Ramos (cell line): Measurements from ENCODE around the gene TEX26.

Experiments used
- in situ Hi-C: fragments of 300-500 bp; cut with MboI; formaldehyde crosslinking; loops from one replicate; pipeline ENCODE4 v1.14.3; 2022; ENCODE audit warnings: low sequenced_read_pairs; ENCODE audit not compliant: unreplicated experiment

The TEX26 gene

GRCh38 chr13:30932481-30933353 is at the start of gene TEX26:
TSS of gene TEX26 (plus strand) at chr13:30932656. CDS start at chr13:30932716, 60 bp downstream.
- in situ Hi-C loops = no loop called here

GRCh38 chr13:30882996-30883766 is 49.3 kb upstream of the TEX26 start:
- in situ Hi-C loops = no loop called here

DNA sequence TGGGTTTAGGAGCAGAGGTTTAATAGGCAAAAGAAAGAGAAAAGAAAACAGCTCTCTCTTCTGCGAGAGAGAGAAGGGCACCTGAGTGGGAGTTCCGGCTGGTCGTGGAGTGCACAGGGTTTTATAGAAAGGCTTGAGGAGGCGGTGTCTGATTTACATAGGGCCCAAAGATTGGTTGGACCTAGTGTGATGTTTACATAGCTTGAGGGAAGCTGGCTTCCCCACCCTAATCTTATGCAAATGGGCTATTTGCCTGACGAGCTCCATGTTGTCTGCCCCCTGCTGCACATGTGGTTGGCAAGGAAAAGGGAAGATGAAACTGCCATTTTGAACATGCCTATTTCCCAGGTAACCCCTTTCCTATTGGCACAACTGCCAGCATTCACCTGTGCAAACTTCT is 47.9 kb upstream of the TEX26 start:
- in situ Hi-C loops = no loop called here

- in situ Hi-C loops = no loop called here
Measured at GRCh38 chr13:30889196-30889690, 43.2 kb upstream of the TEX26 start.

DNA sequence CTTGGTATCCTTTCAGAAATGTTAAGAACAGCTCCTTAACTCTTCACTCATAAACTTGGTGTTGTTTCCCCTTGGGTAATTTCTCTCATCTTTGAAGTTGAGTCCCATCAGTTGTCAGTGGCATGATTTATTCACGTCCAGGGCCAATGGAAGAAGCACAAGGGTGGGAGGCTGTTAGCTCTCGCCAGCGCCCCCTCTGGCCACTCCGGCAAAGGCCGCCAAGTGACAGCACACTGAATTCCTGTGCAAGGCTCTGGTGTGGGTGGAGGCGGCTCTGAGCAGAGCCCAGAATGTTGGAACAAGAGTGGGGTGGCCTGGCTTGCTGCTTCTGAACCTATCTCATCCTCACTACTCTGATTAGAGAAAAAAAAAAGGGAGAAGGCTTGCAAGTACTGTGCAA is 39.5 kb upstream of the TEX26 start:
- in situ Hi-C loops = no loop called here

GRCh38 chr13:30895773-30896172 is 36.7 kb upstream of the TEX26 start:
- in situ Hi-C loops = no loop called here

- in situ Hi-C loops = no loop called here
Measured at GRCh38 chr13:30898070-30898469, 34.4 kb upstream of the TEX26 start.

- in situ Hi-C loops = no loop called here
Measured at GRCh38 chr13:30898678-30899241, 33.7 kb upstream of the TEX26 start.

GRCh38 chr13:30900436-30900835 is 32.0 kb upstream of the TEX26 start:
- in situ Hi-C loops = no loop called here

GRCh38 chr13:30900952-30901749 is 31.3 kb upstream of the TEX26 start:
- in situ Hi-C loops = no loop called here

- in situ Hi-C loops = no loop called here
Measured at GRCh38 chr13:30904043-30904442, 28.4 kb upstream of the TEX26 start.

- in situ Hi-C loops = no loop called here
Measured at GRCh38 chr13:30905932-30906383, 26.5 kb upstream of the TEX26 start, which contains the start of gene MEDAG. TSS of gene MEDAG (plus strand) at chr13:30906271. CDS start at chr13:30906516, 245 bp downstream.

GRCh38 chr13:30906411-30907051 is 25.9 kb upstream of the TEX26 start:
- in situ Hi-C loops = no loop called here

DNA sequence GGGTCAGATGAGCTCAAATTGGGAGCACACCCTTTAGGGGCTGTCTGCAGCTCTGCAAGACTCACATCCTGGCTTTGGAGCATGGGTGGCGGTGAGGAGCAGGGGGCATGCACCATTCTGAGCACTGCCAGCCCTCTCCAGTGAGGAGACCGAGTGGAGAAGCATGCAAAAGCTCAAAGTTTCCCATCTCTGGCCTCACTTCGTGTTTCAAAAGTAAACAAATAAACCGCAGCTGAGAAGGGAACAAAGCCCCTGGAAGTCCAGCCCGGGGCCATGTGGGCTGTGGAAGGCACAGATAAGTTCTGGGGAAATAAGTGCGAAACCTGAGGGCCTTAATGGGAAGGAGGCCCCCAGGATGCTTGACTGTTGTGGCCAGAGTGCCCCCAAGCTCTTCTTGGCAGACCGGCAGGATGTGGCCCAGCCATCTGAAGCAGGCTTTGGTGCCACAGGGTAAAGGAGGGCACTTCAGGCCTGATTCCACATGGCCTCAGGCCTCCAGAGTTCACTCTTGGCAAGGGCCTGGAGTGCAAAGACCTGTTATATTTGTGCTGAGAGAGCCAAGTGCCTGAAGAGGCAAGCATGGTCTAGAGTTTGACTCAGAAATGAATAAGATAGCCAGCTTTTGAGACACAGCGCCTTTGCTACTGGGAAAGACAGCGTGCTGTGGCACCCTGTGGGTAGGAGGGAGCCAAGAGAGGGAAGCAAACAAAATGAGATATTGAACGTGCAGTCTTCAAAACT is 25.2 kb upstream of the TEX26 start:
- in situ Hi-C loops = no loop called here

GRCh38 chr13:30908416-30908980 is 24.0 kb upstream of the TEX26 start:
- in situ Hi-C loops = no loop called here

GRCh38 chr13:30910676-30911075 is 21.8 kb upstream of the TEX26 start:
- in situ Hi-C loops = no loop called here

DNA sequence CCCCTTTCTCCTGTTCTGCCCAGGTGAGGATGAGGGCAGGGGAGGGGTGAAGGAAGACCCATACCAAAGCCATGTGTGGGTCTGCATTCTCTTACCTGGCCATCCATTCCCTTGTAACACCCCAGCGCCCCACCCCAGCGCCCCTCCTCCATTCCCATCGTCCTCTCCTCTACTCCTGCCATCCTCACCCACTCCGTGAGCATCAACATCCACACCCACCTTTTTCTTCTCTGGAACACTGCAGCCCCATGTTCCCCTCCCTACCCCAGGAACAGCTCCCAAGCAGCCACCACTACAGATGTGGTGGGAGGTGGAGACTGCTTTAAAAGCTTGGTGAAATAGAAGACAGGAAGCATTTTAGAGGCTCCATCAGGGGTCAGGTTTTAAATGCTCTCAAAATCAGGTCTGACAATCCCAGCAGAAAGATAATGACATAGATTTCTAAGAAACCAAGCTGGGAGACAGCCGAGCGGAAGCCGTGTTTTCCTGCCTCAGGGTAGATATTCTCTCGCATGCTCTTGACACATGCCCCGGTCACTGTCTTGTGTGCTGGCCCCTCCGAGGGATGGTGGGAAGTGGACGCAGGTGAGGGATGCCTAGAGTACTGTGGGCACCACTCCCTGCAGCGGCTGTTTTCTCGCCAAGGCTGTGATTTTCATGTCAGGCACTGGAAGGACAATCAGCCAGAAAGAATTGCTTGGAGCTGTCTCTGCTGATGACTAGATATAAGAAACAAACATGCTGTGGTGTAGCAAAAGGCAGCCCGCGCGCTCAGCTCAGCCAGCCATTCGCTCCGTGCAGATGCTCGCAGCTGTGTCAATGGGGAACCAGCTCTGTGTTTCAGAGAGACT is 16.5 kb upstream of the TEX26 start:
- in situ Hi-C loops = no loop called here

GRCh38 chr13:30916991-30917390 is 15.5 kb upstream of the TEX26 start:
- in situ Hi-C loops = no loop called here
